NCI-H748 (cell line): ENCODE measurements around the gene ASCL2.

Experiments
- DNase-seq: peaks from one replicate; lab custom pipeline; 2025; ENCODE audit not compliant: unreplicated experiment; lab: John Stamatoyannopoulos, UW

Gene ASCL2

DNA sequence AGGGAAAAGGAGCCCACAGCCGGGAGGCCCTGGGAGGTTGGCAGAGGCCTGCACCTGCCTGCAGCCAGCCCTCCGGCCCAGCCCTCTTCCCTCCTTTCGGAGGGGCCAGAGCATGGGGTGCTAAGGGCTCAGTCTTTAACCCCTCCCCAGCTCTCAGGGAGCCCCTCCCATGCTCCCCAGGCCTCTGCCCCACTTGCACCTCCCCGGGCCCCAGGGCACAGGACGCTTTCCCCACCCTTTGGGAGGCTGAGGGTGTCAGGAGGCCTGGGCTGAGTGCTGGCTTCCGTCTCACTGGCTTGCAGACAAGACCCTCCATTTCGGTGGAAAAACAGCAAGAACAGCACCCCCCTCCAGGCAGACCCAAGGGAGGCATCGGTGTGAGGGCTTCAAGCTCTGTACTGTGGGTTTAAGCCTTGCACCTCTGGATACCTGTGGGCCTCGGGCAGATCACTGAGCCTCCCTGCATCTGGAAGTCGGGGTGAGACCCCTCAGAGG is 7.3 kb downstream of the ASCL2 start:
- no peak for DNase-seq

DNA sequence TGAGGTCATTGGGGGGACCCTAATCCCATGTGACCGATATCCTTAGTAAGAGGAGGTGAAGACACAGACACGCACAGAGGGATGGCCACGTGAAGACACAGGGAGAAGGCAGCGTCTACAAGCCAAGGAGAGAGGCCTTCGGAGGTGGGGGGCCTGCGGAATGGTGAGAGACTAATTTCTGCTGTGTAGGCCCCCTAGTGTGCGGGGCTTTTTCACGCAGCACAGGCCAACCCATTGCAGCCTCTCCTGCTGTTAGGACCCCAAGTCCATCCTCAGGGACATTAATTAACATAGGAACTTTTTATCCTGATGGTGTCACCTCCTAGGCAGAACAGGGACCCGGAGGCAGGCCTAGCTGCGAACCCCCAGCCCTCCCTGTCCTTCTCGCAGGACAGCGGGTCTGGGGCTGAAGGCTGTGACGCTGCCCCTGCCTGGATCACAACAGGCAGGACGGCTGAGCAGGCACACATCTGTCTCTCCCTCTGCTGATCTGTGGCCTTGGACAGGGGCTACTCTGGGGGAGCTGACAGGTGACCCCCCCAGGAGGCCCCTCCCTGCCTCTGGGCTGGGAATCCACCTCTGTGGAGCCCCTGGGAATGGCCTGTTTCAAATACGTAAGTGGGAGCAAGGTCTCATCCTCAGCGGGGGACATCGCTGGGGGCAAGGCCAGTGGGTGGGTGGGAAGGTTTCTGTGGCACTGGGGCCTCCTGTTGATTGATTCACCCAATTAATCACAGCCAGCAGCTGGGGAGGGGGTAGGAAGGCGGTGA is 7.9 kb downstream of the ASCL2 start:
- no peak for DNase-seq

DNA sequence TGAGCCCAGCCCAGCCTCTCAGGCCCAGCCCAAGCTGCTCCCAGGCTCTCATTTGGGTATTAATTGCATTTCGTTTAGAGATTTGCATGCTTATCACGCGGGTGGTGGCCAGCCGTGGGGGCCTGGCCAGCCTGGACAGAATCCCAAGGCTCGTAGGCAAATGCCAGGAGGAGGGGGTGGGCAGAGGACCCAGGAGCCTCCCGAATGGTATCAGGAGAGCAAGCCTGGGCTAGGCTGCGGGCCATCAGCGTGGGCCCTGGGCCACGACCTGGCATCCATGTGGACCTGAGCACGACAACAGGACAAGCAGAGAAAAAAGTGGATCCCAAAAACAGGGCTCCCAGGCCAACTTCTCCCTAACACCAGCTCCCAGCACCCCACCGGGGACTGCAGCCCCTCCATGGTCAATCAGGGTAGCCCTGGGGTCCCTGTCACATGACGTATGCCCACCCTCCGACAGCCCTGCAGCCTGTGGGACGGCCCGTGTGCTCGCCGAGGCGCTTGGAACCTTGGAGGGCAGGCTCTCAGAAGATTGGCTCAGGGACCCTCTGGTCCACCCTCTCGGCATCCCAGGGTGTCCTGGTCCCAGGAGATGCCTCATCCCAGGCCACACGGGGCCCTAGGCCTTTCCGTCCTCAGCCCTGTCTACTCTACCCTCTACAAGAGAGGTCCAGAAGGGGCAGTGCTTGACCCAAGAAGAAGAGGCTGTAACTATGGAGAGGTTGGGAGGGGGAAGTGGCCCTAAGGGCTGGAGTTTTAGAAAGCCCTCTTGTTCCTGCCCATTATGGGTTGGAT is 8.8 kb downstream of the ASCL2 start:
- DNase-seq, result no peak

DNA sequence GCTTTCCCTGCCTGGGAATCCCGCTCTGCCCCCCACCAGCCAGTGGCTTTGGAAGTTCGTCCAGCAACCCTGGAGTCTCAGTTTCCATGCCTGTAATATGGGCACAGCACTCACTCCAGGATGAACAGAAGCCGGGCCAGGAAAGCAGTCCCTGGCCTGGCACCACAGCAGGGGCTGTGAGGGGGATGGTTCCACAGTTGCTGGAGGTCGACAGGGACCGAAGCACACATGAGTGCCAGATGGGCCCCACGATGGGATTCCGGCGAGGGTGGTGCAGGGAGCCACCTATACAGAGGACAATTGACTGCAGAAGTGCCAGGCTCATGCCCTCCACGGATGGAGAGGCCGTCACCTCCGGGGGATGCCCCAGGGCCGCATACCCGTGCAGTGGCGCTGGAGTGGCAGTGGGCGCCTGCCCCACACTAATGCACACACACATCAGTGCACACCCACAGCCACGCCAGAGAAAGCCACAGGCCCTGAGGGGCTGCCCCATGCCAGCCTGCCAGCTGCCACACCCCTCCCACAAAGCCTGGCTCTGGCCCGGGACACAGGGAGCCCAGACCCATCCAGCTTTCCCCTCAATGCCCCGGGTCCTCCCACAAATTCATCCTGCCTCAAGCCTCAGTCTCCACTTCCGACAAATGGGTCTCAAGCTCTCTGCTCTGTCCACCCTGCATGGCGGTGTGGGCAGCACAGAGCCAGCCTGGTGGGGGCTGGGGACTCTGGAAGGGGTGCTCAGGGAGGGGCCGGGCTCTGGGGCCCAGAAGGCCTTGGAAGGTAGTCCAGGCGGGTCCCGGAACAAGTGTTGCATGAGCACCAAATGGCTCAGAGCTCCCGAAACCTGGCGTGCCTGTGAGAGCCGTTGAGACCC is 9.7 kb downstream of the ASCL2 start:
- no peak for DNase-seq

DNA sequence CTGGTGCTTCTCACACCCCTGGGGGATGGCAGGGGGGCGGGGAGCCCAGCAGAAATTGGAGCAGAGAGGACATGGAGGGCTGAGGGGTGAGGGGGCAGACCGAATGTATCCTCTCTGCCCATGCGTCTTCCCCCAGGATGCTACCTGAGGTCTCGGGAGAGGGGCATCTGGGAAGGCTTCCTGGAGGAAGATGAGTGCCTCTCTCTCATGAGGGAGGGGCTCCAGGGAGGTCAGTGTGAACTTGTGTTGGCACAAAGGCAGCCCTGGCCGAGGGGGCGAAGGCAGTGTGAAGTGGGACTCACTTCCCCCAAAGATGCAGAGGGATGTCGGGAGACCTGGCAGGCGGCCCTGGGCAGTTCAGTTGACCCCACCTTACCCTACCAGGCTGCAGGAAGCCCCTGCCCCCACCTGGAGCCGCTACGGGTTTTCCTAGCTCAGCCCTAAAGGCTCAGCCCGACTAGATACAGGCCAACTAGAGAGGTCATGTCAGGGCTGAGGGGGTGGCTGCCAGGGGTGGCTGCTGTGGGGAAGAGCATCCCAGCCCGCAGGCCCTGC is 10.4 kb downstream of the ASCL2 start:
- DNase-seq, result no peak

DNA sequence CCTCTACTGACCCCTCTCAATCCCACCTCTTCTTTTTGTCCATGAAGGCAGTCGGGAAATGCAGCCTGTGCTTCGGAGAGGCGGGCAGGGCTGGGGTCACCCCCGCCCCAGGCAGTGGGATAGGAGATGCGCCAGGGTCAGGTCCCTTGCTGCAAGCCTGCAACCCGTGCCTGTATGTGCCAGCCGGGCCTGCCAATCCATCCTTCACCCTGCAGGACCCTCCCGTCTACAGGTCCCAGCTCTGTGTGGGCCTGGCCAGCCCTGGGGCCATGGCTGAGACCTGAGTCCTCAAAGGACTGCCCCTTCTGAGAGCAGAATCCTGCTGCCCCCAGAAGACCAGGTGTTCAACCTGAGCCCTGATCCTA is 10.9 kb downstream of the ASCL2 start:
- no peak for DNase-seq

DNA sequence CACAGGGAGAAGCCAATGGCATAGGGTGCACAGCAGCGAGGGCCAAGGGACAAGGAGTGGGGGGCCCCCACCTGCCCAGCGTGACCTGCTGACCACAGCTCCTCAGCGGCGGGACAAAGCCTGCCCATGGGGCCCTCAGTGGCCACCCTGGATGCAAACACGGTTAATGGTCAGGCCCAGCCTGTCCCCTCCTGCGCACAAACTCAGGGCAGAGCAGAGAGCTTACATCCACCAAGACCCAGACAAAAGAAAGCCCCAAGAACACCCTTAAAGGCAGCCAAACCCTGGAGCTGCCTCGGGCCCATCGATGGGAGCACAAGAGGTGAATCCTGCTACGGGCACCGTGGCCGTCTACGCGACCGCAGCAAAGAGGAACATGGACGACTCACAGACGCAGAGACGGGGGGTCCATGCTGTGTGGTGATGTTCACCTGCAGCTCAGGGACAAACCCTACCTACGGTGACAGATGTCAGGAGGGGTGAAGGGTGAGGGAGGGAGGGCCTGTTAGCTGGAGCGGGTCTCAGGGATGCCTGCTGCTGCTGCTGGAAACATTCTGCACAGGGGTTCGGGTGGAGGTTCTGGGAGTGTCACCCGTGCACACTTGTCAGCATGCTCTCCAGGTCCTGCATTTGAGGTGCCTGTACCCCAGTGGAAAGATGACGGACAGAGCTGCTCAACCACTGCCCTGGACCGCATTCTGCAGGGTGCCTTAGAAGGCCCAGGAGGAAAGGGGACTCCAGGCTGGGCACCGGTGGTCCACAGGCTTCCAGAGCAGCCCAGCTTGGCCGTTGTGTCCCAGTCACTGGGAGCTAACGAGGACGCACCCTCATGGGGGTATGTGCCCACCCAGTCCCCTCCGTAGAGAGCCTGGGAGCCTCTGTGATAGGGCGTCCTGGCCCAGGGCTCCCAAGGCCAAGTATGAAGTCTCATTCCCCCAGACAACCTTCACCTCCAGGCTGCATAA is 11.6 kb downstream of the ASCL2 start:
- DNase-seq, result no peak

DNA sequence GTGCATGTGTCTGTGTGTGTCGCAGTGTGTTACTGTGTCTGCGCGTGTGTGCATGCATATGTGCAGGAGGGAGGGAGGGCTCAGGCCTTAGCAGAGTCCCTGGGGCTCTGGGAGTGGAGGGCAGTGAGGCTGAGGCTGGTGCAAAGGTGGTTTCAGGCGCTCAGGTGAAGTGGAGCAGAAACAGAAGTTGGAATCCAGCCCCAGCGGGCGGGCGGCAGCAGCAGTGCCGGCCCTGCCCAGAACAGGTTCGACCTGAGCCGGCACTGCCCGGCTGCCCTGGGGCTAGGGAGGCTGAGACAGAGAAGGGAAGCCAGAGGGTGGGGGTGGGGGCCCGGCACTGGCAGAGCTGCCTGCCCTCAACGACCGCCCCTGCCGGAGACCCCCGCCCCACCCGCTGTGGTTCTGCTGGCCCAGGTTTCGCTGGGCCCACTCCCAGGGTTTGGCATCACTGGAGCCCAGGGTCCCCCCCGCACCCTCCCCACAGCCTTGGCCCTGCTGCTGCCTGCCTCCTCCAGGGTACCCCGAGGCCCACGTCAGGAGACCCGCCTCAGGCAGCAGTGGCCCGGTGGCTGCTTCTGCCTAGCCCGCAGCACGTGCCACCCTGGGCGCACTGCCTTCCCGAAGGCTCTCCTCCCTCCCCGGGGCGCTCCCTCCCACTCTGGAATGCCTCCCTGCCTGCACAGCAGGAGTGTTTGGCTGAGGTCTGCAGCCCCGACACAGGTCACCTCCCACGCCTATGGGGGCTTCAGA is 13.3 kb downstream of the ASCL2 start:
- no peak for DNase-seq

DNA sequence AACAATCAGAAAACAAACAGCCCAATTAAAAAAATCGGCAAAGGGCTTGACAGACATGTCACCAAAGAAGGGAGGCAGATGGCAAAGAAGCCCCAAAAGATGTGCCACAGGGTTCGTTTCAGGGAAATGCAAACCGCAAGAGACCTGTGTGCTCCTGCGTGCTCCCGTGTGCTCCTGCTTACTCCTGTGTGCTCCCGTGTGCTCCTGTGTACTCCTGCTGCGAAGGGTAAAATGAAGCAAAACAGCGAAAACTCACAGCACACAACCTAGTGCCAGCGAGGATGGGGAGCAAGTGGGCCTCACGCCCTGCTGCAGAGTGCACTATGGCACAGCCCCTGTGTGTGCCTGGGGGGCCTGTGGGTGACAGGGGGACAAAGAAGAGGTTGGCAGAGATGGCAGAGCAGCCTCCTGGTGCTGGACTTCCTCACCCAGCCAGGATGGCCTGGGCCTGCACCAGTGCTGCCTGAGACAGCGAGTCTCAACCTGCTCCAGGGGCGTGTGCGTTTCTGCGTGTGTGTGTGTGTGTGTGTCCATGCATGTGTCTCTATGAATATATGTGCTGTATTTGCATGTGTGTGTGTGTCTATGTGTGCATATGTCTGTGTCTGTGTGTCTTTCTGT is 14.0 kb downstream of the ASCL2 start:
- DNase-seq, result no peak

DNA sequence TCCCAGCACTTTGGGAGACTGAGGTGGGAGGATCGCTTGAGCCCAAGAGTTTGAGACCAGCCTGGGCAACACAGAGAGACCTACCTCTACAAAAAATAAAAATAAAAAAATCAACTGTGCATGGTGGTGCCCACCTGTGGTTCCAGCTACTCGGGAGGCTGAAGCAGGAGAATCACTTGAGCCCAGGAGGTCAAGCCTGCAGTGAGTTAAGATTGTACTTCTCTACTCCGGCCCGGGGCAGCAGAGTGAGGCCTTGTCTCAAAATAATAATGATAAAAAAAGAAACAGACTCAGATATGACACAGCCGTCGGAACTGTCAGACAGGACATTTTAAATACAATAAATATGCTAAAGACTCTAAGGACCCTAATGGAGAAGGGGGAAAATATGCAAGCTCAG is 18.4 kb downstream of the ASCL2 start:
- no peak for DNase-seq

DNA sequence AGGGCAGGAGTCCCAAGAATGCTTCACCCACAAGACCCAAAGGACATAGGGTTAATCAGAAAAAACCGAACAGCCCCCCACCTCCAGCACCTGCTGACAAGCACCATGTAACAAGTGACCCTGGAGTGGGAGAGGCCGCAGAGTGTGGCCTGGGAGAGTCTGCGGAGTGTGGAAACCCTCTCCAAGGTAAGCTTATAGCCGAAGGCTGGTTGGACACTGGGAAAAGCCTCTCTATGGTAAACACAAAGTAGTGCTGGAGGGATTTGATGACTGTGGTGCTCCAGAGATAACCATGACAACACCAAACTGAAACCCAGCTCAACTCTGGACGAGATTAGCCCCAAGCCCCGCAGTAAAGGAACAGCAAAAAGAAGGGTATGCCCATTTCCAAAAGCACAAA is 19.2 kb downstream of the ASCL2 start:
- DNase-seq, result no peak

DNA sequence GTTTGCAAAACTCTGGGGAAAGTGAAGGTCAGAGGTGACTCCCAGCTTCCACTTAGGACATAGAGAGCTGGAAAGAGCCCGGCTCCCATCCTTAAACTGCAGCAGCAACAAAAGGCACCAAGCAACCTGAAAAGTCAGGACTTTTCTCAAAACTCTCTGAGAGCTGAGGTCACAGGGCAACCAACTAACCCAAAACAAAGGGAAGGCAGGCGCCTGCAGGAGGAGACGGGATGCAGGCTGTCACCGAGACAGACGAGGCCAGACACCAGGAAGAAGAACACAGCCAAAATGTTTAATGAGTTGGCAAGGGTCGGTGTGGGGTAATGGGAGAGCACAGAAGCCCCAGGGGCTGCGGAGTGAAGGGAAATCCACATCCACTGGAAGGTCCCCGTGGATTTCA is 19.9 kb downstream of the ASCL2 start:
- DNase-seq, result no peak

DNA sequence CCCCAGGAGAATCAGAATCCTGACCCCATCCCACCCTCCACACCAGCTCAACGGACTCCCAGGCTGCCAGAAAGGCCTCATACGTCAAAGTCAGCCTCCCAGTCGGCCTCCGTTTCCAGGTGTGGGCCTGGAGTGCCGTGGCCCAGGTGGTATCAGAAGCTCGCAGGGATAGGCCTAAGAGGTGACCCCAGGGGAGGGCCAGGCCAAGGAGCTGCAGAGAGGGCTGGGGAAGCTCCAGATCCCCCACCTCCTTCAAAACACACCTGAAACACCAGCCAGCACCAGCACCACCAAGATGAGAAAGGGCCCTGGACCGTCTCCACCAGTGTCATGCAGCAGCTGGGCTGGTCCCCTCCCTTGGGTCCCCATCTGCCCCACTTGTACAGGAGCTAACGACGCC is 20.3 kb downstream of the ASCL2 start:
- no peak for DNase-seq

DNA sequence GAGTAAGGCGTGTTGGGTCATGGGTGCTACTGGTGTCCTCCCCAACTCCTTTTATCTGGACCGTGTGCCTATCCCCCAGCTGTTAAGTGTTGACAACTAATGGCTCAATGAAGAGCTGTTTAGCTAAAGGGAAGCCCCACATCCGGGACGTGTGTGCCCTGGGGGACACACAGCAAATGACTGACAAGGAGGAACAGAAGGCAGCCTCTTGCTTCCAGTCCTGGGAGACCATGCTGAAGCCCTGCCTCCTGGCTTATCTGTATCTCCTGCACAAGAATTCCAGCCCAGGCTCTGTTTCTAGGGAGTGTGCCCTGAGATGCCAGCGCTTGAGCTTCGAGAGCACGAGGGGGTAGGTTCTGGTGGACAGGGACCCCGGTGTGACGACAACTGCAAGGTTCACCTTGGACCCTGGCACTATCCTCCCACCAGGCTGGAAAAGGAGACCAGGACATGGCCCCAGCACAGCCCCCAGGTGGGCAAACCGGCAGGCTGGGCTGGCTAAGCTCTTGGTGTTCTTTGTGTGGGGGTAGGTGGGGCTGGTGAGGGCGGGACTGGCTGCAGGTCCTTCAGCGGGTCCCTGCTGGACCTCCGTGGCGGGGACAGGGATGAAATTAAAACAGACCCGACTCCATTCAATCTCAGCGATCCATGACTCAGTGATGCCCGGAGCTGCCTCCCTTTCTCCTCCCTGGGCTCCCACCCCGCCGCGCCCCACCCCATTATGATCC is 21.0 kb downstream of the ASCL2 start:
- DNase-seq, result no peak

DNA sequence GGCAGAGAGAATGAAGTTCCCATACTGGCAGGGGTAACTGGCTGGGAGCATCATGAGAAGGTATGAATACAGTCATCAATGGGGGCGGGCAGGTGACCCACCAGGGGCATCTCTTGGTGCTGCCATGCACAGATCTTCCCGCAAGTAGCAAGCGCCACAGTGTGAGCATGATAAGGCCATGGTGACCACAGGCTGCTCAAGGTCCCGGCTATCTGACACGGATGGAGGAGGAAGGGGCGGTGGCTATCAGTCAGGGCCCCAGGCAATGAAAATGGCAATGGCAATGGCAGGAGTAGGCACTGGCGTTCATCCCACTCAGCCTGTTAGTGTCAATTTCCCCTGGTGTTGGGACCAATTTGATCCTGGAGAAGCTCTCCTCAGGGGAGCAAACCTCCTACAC is 21.6 kb downstream of the ASCL2 start:
- no peak for DNase-seq

DNA sequence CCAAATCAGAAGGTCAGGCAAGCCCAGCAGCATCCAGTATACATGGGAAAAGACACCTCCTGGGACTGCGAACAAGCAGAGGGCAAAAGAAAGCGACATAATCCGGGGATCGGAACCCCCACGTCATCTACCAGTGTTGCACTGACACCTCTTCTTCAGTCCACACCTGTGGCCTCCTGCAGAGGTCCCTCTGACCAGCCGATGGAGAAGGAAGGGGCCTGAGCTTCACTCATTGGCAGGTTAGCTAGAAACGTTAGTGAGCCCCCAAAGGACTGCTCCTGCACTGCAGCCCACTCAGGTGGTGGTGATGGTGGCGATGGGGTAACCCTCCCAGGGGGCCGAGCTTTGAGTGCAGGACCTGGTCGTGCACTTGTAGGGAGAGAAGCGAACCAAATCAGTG is 22.1 kb downstream of the ASCL2 start:
- DNase-seq, result no peak

DNA sequence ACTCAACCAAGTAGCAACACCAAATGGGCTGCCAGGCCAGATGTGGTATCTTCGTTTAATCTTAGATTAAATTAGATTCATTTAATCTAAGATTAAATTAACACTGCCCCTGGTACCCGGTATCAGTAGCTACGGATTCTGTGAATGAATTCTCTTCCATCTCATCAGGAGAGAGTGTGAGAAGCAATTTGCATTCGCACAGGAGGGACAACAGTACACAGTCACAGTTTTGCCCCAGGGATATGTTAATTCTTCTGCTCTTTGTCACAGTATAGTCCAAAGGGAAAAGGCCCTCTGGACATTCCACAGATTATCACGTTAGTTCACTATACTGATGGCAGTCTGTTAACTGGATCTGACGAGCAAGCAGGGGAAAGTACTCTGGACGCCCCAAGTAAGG is 22.9 kb downstream of the ASCL2 start:
- DNase-seq, result no peak

DNA sequence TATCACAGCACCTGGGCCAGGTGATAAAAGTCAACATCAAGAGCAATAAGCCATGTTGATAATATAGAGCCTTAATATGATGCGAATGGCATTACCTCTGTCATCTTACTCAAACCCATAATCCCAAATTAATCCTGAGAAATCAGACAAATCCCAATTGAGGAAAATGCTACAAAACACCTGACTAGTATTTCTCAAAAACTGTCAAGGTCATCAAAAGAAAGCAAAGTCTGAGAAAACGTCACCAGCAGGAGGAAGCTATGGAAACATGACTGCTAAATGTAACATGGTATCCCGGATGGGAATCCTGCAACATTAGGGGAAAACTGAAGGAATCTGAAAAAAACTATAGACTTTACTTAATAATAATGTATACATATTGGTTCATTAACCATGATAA is 29.6 kb downstream of the ASCL2 start:
- DNase-seq, result no peak
